GM23248 (cell line): ENCODE measurements around the gene CELSR2. TPM values are rescaled to one million over a fixed set of nuclear protein-coding genes. Genes with fewer than 3 reads are reported as not detected.

Experiments used
- DNase-seq: peaks from one replicate; pipeline ENCODE4 v3.0.0-alpha.2; 2015
- H2AFZ ChIP-seq: fragments of 200-600 bp; sonication (generic); 2 replicates; pipeline ENCODE4 v1.6.1; 2016; ENCODE audit warnings: antibody characterized with exemption
- H3F3A ChIP-seq: fragments of 200-600 bp; sonication (generic); 2 replicates; pipeline ENCODE4 v1.6.1; 2016; ENCODE audit warnings: mild to moderate bottlenecking, antibody characterized with exemption, mixed run types; ENCODE audit not compliant: insufficient read depth
- H3K27ac ChIP-seq: fragments of 200-600 bp; sonication (generic); 2 replicates; pipeline ENCODE4 v1.5.1; 2016; ENCODE audit warnings: mild to moderate bottlenecking
- H3K27me3 ChIP-seq: fragments of 200-600 bp; sonication (generic); replicated peaks from 2 replicates; pipeline ENCODE4 v1.6.1; 2016; ENCODE audit warnings: mild to moderate bottlenecking; ENCODE audit not compliant: insufficient read depth
- H3K36me3 ChIP-seq: fragments of 200-600 bp; sonication (generic); 2 replicates; pipeline ENCODE4 v1.6.1; 2016; ENCODE audit warnings: low read depth, mild to moderate bottlenecking
- H3K4me1 ChIP-seq: fragments of 200-600 bp; sonication (generic); 2 replicates; pipeline ENCODE4 v1.6.1; 2016; ENCODE audit warnings: mild to moderate bottlenecking; ENCODE audit not compliant: insufficient read depth
- H3K4me2 ChIP-seq: fragments of 200-600 bp; sonication (generic); one replicate; pipeline ENCODE4 v1.6.1; 2016; ENCODE audit warnings: mild to moderate bottlenecking; ENCODE audit not compliant: unreplicated experiment
- H3K4me3 ChIP-seq: fragments of 200-600 bp; sonication (generic); 2 replicates; pipeline ENCODE4 v1.5.1; 2016; ENCODE audit warnings: mild to moderate bottlenecking
- H3K79me2 ChIP-seq: fragments of 200-600 bp; sonication (generic); 2 replicates; pipeline ENCODE4 v1.6.1; 2016; ENCODE audit warnings: mild to moderate bottlenecking; ENCODE audit not compliant: insufficient read depth
- H3K9ac ChIP-seq: fragments of 200-600 bp; sonication (generic); 2 replicates; pipeline ENCODE4 v1.6.1; 2016; ENCODE audit warnings: mild to moderate bottlenecking
- H3K9me2 ChIP-seq: fragments of 200-600 bp; sonication (generic); 2 replicates; pipeline ENCODE4 v1.6.1; 2016; ENCODE audit warnings: mixed run types, mild to moderate bottlenecking, moderate library complexity; ENCODE audit not compliant: insufficient read depth
- H3K9me3 ChIP-seq: fragments of 200-600 bp; sonication (generic); one replicate; pipeline ENCODE4 v1.6.1; 2017; ENCODE audit warnings: low read depth
- H4K20me1 ChIP-seq: fragments of 200-600 bp; sonication (generic); 2 replicates; pipeline ENCODE4 v1.6.0; 2016; ENCODE audit not compliant: insufficient read depth
- EZH2 ChIP-seq: fragments of 200-600 bp; sonication (generic); IDR thresholded peaks from 2 replicates; pipeline ENCODE4 v1.6.1; 2018; ENCODE audit warnings: antibody characterized with exemption, mild to moderate bottlenecking; ENCODE audit not compliant: insufficient read depth, poor library complexity, severe bottlenecking
- EZH2phosphoT487 ChIP-seq: fragments of 200-600 bp; sonication (generic); IDR thresholded peaks from 2 replicates; pipeline ENCODE4 v1.6.1; 2018; ENCODE audit warnings: antibody characterized with exemption, moderate library complexity, mild to moderate bottlenecking, low read depth; ENCODE audit not compliant: insufficient read depth
- WGBS, 2 experiments: methylation state at CpG; one replicate each; pipeline ENCODE4 v1.1.6; 2015 to 2017; ENCODE audit warnings: low lambda C conversion rate in 2 of 2, low coverage in 1 of 2; ENCODE audit errors: missing lambda C conversion rate in 2 of 2; 5-methylcytosine and 5-hydroxymethylcytosine counted together
- in situ Hi-C: fragments of 300-500 bp; cut with MboI; formaldehyde crosslinking; loops from 2 replicates; pipeline ENCODE4 v1.15.0; 2020
- polyA plus RNA-seq: library from polyadenylated mRNA; unstranded; fragments of >200 nt; fragmentation: Nextera tagmentation; extraction: Ambion mirVana; gene quantifications from 2 replicates; pipeline ENCODE4 v1.2.1, GENCODE V29; 2016
- total RNA-seq: library from RNA; depleted of rRNA; stranded (reverse); fragments of >200 nt; shearing (Covaris generic); gene quantifications from 2 replicates; pipeline ENCODE4 v1.2.3, GENCODE V29; 2014

Gene CELSR2
- total and polyA plus RNA-seq, 2 experiments from 2014 or later = 0.11 to 0.32 TPM

- H3K9me2 ChIP-seq = no peaks in the 10 kb centered on the region
- H3K79me2 ChIP-seq = no peaks in the 10 kb centered on the region
- no peak for DNase-seq
- H3K4me1 ChIP-seq = no peaks in the 10 kb centered on the region; the same call in 1 of the 2 replicates
- in situ Hi-C loops = loop anchor here (10.0 kb wide), 1 partner anchor 275 kb away; the partner anchor contains the start of gene GPR61
- H4K20me1 ChIP-seq = no peaks in the 10 kb centered on the region
- H3K9ac ChIP-seq = no peak overlapping the region
- no peaks in the 10 kb centered on the region for H3F3A ChIP-seq
- 74 to 88% methylated on average over 4 to 7 of the region's 7 CpGs for WGBS, 2 experiments
- no peaks in the 10 kb centered on the region for H3K36me3 ChIP-seq
- no peaks in the 10 kb centered on the region for H3K9me3 ChIP-seq
- no peaks in the 10 kb centered on the region for H3K27me3 ChIP-seq
- no peak overlapping the region for H2AFZ ChIP-seq
- TF ChIP-seq EZH2phosphoT487 (no peak), EZH2 (no peak)
- no peak overlapping the region for H3K4me3 ChIP-seq
- no peak overlapping the region for H3K4me2 ChIP-seq
- H3K27ac ChIP-seq = no peak overlapping the region
Observed at GRCh38 chr1:109259674-109260557, 10.6 kb downstream of the CELSR2 start.

DNA sequence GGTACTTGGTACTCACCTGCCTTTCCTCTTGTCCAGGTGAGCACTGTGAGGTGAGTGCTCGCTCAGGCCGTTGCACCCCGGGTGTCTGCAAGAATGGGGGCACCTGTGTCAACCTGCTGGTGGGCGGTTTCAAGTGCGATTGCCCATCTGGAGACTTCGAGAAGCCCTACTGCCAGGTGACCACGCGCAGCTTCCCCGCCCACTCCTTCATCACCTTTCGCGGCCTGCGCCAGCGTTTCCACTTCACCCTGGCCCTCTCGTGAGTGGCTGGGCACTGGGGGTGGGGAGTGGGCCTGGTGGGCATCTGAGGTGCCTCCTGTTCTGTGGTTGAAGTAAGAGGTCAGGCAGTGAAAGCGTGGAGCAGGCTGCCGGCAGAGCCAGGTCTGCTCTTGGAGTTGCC lies 11.7 kb downstream of the CELSR2 start:
- no peaks in the 10 kb centered on the region for H3K36me3 ChIP-seq
- no peak overlapping the region for H3K27ac ChIP-seq
- no peaks in the 10 kb centered on the region for H3K79me2 ChIP-seq
- H3K9me3 ChIP-seq = no peaks in the 10 kb centered on the region
- no peaks in the 10 kb centered on the region for H3K9me2 ChIP-seq
- TF ChIP-seq EZH2phosphoT487 = no peak
- TF ChIP-seq EZH2 = no peak
- H3K4me3 ChIP-seq = no peak overlapping the region
- H3K4me2 ChIP-seq = no peak overlapping the region
- H3K27me3 ChIP-seq = no peaks in the 10 kb centered on the region
- H3K9ac ChIP-seq = no peak overlapping the region
- H2AFZ ChIP-seq = no peak overlapping the region
- WGBS, 2 experiments = 80 to 83% methylated on average over 10 to 16 of the region's 16 CpGs
- in situ Hi-C loops = loop anchor here (10.0 kb wide), 1 partner anchor 274 kb away; the partner anchor contains the start of gene GPR61
- H4K20me1 ChIP-seq = no peaks in the 10 kb centered on the region
- DNase-seq = no peak
- H3F3A ChIP-seq = no peaks in the 10 kb centered on the region
- H3K4me1 ChIP-seq = no peaks in the 10 kb centered on the region; the same call in 1 of the 2 replicates

GRCh38 chr1:109261578-109261977 lies 12.2 kb downstream of the CELSR2 start:
- no peaks in the 10 kb centered on the region; the same call in 1 of the 2 replicates for H3K4me1 ChIP-seq
- no peak overlapping the region for H3K27ac ChIP-seq
- in situ Hi-C loops = loop anchor here (10.0 kb wide), 1 partner anchor 273 kb away; the partner anchor contains the start of gene GPR61
- no peak for DNase-seq
- H3K79me2 ChIP-seq = no peaks in the 10 kb centered on the region
- no peak overlapping the region for H2AFZ ChIP-seq
- no peak overlapping the region for H3K9ac ChIP-seq
- H3K4me2 ChIP-seq = no peak overlapping the region
- no peaks in the 10 kb centered on the region for H3K9me2 ChIP-seq
- no peaks in the 10 kb centered on the region for H3K27me3 ChIP-seq
- H3K4me3 ChIP-seq = no peak overlapping the region
- TF ChIP-seq EZH2 = no peak
- TF ChIP-seq EZH2phosphoT487 = no peak
- no peaks in the 10 kb centered on the region for H3F3A ChIP-seq
- no peaks in the 10 kb centered on the region for H4K20me1 ChIP-seq
- H3K9me3 ChIP-seq = no peaks in the 10 kb centered on the region
- no peaks in the 10 kb centered on the region for H3K36me3 ChIP-seq
- WGBS, 2 experiments = 78 to 80% methylated on average over 6 of the region's 6 CpGs

GRCh38 chr1:109262231-109263055 lies 13.1 kb downstream of the CELSR2 start:
- in situ Hi-C loops = loop anchor here (10.0 kb wide), 1 partner anchor 272 kb away; the partner anchor contains the start of gene GPR61
- Histone ChIP-seq H3K9ac (no peak overlapping the region), H2AFZ (no peak overlapping the region)

More at GRCh38 chr1:109262231-109263055, 13.1 kb downstream of the CELSR2 start:
- Histone ChIP-seq H3K4me2 (no peak overlapping the region), H3K79me2 (no peaks in the 10 kb centered on the region), H3F3A (no peaks in the 10 kb centered on the region), H3K36me3 (no peaks in the 10 kb centered on the region), H3K9me3 (no peaks in the 10 kb centered on the region), H3K4me3 (no peak overlapping the region), H4K20me1 (no peaks in the 10 kb centered on the region), H3K27me3 (no peaks in the 10 kb centered on the region), H3K27ac (no peak overlapping the region), H3K4me1 (no peaks in the 10 kb centered on the region; the same call in 1 of the 2 replicates), H3K9me2 (no peaks in the 10 kb centered on the region)
- 76 to 79% methylated on average over 19 to 22 of the region's 22 CpGs for WGBS, 2 experiments
- no peak for DNase-seq
- no peak for TF ChIP-seq EZH2phosphoT487
- no peak for TF ChIP-seq EZH2
